HCT116 (cell line): Measurements from ENCODE around the gene FRMD4A.

Experiments
- CTCF ChIP-seq, 3 experiments: fragments of 200-600 bp in 1 of 3; sonication (generic) in 1 of 3; IDR thresholded peaks in 2 of 3; conservative IDR thresholded peaks in 1 of 3; 2 replicates each; pipeline ENCODE4 v1.5.1; 2012 to 2017; ENCODE audit warnings: low read depth in 2 of 3, low read length in 2 of 3, antibody characterized with exemption in 1 of 3, borderline replicate concordance in 1 of 3, control low read depth in 1 of 3, mild to moderate bottlenecking in 1 of 3, mixed read lengths in 1 of 3, mixed run types in 1 of 3, moderate library complexity in 1 of 3; ENCODE audit not compliant: insufficient read depth in 1 of 3
- EZH2phosphoT487 ChIP-seq: fragments of 200-600 bp; IDR thresholded peaks from 2 replicates; pipeline ENCODE4 v1.6.1; 2018; ENCODE audit warnings: antibody characterized with exemption, borderline replicate concordance
- REST ChIP-seq: IDR thresholded peaks from 2 replicates; pipeline ENCODE4 v1.6.1; 2012; ENCODE audit warnings: low read depth

DNA sequence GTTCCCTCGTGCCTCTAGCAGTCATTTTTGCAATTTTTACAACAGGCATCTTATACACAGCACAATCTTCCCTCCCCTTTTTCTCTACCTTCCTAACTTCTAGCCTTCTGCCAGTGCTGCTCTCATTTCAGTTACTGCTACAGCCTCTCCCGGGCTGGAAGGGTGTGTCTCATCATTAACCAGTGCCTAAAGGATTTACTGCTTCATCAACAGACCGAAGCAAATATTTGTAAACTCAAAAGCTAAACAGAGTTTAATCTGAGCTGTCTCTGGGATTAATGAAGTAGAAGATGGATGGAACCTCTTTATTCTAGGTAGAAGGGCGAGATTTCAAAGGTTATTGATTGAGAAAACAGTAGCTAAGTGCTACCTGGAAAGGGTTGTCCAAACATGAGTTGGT, 649.6 kb downstream of the FRMD4A start:
- TF ChIP-seq CTCF (IDR thresholded peaks at IDR 0.05 in 2 of 3, conservative IDR thresholded peaks at IDR 0.05 in 1 of 3; ENCODE audit: borderline replicate concordance in 1 of 3, insufficient read depth in 1 of 3, low read depth in 2 of 3, low read length in 2 of 3), result no peak
- no peak for TF ChIP-seq EZH2phosphoT487
- TF ChIP-seq REST, result no peak
